KMS-11 (cell line): Measurements from ENCODE around the gene UBTD1.

Experiments
- H2AFZ ChIP-seq: fragments of 200-600 bp; sonication (generic); 2 replicates; pipeline ENCODE4 v1.6.1; 2016; ENCODE audit warnings: antibody characterized with exemption, mixed run types, low read depth
- H3K27ac ChIP-seq: fragments of 200-600 bp; sonication (generic); 2 replicates; pipeline ENCODE4 v1.6.1; 2016; ENCODE audit warnings: mild to moderate bottlenecking, mixed run types
- H3K27me3 ChIP-seq: fragments of 200-600 bp; sonication (generic); 2 replicates; pipeline ENCODE4 v1.6.1; 2017; ENCODE audit warnings: mild to moderate bottlenecking, low read depth, mixed run types, moderate library complexity; ENCODE audit not compliant: insufficient read depth
- H3K36me3 ChIP-seq: fragments of 200-600 bp; sonication (generic); 2 replicates; pipeline ENCODE4 v1.6.1; 2017; ENCODE audit warnings: mild to moderate bottlenecking, mixed run types; ENCODE audit not compliant: insufficient read depth
- H3K4me1 ChIP-seq: fragments of 200-600 bp; sonication (generic); 2 replicates; pipeline ENCODE4 v1.6.1; 2016; ENCODE audit warnings: mild to moderate bottlenecking, low read depth, mixed run types; ENCODE audit not compliant: poor library complexity, severe bottlenecking
- H3K4me2 ChIP-seq: fragments of 200-600 bp; sonication (generic); 2 replicates; pipeline ENCODE4 v1.7.0; 2016; ENCODE audit warnings: mild to moderate bottlenecking, mixed run types
- H3K4me3 ChIP-seq: fragments of 200-600 bp; sonication (generic); IDR thresholded peaks from 2 replicates; pipeline ENCODE4 v1.6.1; 2017; ENCODE audit warnings: low read depth, low read length, mixed read lengths; ENCODE audit not compliant: insufficient read depth
- H3K79me2 ChIP-seq: fragments of 200-600 bp; sonication (generic); 2 replicates; pipeline ENCODE4 v1.6.1; 2016; ENCODE audit warnings: low read depth, mixed run types; ENCODE audit not compliant: insufficient read depth
- H3K9ac ChIP-seq: fragments of 200-600 bp; sonication (generic); 2 replicates; pipeline ENCODE4 v1.6.1; 2016; ENCODE audit warnings: mild to moderate bottlenecking, mixed run types
- H4K20me1 ChIP-seq: fragments of 200-600 bp; sonication (generic); 2 replicates; pipeline ENCODE4 v1.6.1; 2016; ENCODE audit warnings: mild to moderate bottlenecking, mixed run types; ENCODE audit not compliant: insufficient read depth
- TF ChIP-seq, protein P1 (sequence below): fragments of 200-600 bp; sonication (generic); conservative IDR thresholded peaks from 2 replicates; pipeline ENCODE4 v1.6.1; 2017; ENCODE audit warnings: low read depth, mild to moderate bottlenecking, antibody characterized with exemption, low read length, moderate library complexity, mixed read lengths

UBTD1 gene

DNA sequence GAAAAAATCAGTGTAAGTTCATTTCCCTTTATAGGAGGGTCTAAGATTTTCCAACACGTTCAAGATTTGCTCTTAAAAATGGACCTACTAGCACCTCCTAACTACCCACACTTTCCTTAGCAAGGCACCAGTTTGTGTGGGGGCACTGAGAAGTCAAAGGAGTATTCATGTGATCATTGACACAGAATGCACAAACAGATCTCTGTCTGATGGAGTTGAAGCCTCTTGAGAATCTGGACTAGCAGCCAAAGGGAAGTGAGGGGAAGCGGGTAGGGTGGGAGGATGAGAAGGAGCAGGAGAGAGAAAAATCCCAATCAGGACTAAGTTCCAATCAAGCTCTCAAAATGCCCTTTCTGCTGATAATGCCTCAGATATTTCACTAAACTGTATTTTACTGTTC is 4.6 kb upstream of the UBTD1 start:
- Histone ChIP-seq H3K27me3 (no peaks in the 10 kb centered on the region; the same call in 1 of the 2 replicates), H3K9ac (no peak overlapping the region), H3K79me2 (peaks cover 84% of the 10 kb centered on the region), H3K4me3 (no peak overlapping the region), H2AFZ (no peak overlapping the region), H3K27ac (no peak overlapping the region), H3K4me2 (no peak overlapping the region), H3K36me3 (no peaks in the 10 kb centered on the region), H4K20me1 (no peaks in the 10 kb centered on the region; the same call in 1 of the 2 replicates), H3K4me1 (peaks cover 35% of the 10 kb centered on the region)
- TF ChIP-seq, protein P1, sequence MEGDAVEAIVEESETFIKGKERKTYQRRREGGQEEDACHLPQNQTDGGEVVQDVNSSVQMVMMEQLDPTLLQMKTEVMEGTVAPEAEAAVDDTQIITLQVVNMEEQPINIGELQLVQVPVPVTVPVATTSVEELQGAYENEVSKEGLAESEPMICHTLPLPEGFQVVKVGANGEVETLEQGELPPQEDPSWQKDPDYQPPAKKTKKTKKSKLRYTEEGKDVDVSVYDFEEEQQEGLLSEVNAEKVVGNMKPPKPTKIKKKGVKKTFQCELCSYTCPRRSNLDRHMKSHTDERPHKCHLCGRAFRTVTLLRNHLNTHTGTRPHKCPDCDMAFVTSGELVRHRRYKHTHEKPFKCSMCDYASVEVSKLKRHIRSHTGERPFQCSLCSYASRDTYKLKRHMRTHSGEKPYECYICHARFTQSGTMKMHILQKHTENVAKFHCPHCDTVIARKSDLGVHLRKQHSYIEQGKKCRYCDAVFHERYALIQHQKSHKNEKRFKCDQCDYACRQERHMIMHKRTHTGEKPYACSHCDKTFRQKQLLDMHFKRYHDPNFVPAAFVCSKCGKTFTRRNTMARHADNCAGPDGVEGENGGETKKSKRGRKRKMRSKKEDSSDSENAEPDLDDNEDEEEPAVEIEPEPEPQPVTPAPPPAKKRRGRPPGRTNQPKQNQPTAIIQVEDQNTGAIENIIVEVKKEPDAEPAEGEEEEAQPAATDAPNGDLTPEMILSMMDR, result no peak

DNA sequence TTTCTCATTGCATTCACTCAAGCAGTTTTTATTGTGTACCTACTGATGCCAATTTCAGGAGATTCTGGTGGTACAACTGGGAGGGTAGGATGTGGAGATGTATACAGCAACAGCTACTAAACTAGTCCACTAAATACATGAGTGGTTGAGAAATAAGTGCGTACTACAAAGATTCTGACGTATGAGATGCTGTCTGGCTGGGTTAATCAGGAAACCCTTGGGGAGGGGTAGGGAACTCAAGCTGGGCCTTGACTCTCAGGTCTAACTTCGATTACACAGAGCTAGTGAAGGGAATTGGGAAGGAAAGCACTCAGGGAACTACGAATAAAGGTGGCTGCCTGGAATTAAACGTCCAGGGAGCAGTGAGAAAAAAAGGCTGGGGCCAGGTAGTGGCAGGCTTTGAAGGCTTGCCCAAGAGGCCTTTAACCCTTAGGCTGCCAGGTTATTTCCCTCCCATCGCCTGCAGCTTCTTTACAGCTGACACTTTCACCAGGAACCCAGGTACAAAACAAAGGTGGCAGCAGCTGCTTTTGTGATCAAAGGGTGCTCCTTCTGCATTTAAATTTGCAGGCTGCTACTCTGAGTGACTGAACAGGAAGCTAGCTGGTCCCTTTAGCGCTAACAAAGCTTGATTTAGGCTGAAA is 3.7 kb upstream of the UBTD1 start:
- H2AFZ ChIP-seq, result no peak overlapping the region
- H4K20me1 ChIP-seq, result no peaks in the 10 kb centered on the region; the same call in 1 of the 2 replicates
- no peak overlapping the region for H3K4me3 ChIP-seq
- H3K27me3 ChIP-seq, result peaks cover 6% of the 10 kb centered on the region
- no peak overlapping the region for H3K4me2 ChIP-seq
- TF ChIP-seq, protein P1, result no peak
- no peaks in the 10 kb centered on the region for H3K36me3 ChIP-seq
- peaks cover 75% of the 10 kb centered on the region for H3K79me2 ChIP-seq
- no peak overlapping the region for H3K9ac ChIP-seq
- peaks cover 35% of the 10 kb centered on the region for H3K4me1 ChIP-seq
- H3K27ac ChIP-seq, result no peak overlapping the region

DNA sequence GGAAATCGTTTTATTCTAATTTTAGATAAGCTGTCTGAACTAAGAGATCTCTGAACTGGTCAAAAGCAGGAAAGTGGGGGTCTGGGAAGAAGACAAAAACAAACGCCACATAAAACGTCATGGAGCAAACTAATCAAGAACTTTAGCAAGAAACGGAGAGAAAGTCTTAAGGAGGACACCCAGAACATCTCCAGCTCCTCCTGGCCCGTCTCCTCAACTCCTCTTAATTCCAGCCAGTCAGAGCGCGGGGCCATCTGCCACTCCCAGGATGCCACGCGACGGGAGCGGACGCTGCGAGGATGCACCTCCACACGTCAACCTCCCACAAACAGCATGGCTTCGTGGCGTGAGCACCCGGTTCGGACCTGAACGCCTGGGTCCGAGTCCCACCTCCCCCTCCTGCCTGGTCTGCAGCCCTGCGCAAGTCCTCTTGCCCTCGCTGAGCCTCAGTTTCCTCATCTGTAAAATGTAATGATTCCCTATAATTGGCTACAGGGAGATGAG is 1.1 kb upstream of the UBTD1 start:
- peak overlapping the region; percentile 27 for H3K4me3 ChIP-seq
- peak overlapping the region; percentile 95 for H3K27ac ChIP-seq
- no peaks in the 10 kb centered on the region for H4K20me1 ChIP-seq

DNA sequence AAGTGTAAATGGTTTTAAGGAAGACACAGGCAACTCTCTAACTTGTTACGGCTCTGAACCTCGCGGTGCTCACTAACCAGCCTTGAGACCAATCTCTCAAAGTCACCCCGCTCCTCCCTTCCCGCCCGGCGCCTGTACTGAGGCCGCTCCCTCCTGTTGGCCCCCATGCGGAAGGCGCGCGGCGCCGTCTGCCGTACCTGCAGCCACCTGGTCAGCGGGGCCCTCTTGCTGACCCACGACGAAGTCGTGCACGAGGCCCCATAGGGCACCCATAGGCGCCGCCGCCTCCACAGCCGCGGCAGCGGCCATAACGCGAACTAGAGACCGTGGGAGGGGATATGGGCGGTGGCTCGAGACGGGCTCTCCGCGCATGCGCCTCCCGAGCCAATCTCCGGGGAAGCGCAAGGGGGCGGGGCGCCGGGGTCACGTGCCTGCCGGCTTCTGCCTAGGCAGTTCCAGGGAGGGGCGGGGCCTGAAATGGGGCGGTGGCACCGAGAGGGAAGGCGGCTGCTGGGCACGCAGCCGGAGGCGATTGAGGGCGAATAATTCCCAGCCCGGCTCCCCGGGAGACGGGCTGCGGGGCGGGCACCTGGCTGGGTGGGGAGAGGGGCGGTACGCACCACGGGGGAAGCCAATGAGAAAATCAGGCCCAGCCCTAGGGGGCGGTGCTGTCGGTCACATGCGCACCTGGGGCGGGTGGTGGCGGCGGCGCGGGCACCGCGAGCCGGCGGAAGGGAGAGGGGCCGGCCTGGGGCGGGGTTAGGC is 466 bp upstream of the UBTD1 start, which contains the start of gene MMS19:
Gene MMS19, minus strand, starts transcription at position 347 of the 765 bp plus-strand sequence. Its CDS starts 38 bp downstream, at position 309.
- Histone ChIP-seq H3K79me2 (peaks cover 43% of the 10 kb centered on the region), H3K9ac (peak within 1 kb of the TSS; percentile 95), H3K27ac (peak within 1 kb of the TSS; percentile 95), H3K4me1 (peaks cover 22% of the 10 kb centered on the region), H3K27me3 (peaks cover 18% of the 10 kb centered on the region), H3K4me2 (peak within 1 kb of the TSS; percentile 100), H3K36me3 (no peaks in the 10 kb centered on the region), H2AFZ (peak within 1 kb of the TSS; percentile 92), H4K20me1 (no peaks in the 10 kb centered on the region), H3K4me3 (peak within 1 kb of the TSS; percentile 27)
- TF ChIP-seq, protein P1, result peak; percentile 15; the same call in 1 of the 2 replicates

More for the DNA sequence above, 1.1 kb upstream of the UBTD1 start:
- Histone ChIP-seq H3K4me1 (peaks cover 22% of the 10 kb centered on the region), H3K79me2 (peaks cover 49% of the 10 kb centered on the region), H3K36me3 (no peaks in the 10 kb centered on the region), H3K9ac (peak overlapping the region; percentile 95), H3K27me3 (peaks cover 18% of the 10 kb centered on the region), H2AFZ (peak overlapping the region; percentile 92), H3K4me2 (peak overlapping the region; percentile 100)
- TF ChIP-seq, protein P1, result no peak
